Panc1 (cell line): ENCODE data around the gene KLK12. TPM values are rescaled to one million over a fixed set of nuclear protein-coding genes. Genes with fewer than 3 reads are reported as not detected.

Experiments used
- ATAC-seq: fragments of 200-7000 bp; cut with Tn5 transposase; 2 replicates; pipeline ENCODE4 v1.9.1; 2020; ENCODE audit warnings: mild to moderate bottlenecking, moderate library complexity
- BruUV-seq: library from RNA; stranded (reverse); fragments of 400-500 nt; replicated peaks from 2 replicates; lab custom pipeline; 2021; lab: Mats Ljungman, UMichigan
- CTCF ChIA-PET: fragments of 300-600 bp; sonication (Branson Sonifier 250); formaldehyde crosslinking; loops from one replicate; lab custom pipeline; 2022; ENCODE audit warnings: antibody characterized with exemption; lab: Charles Lee
- POLR2A ChIA-PET: fragments of 300-600 bp; sonication (Branson Sonifier 250); formaldehyde crosslinking; loops from one replicate; lab custom pipeline; 2022; ENCODE audit warnings: antibody characterized with exemption; lab: Charles Lee
- DNase-seq: peaks from one replicate; pipeline ENCODE4 v3.0.0-alpha.2; 2010; ENCODE audit warnings: low read depth, low spot score
- H3K27ac ChIP-seq: 2 replicates; pipeline ENCODE4 v1.5.1; 2011; ENCODE audit warnings: mild to moderate bottlenecking, low read length, inconsistent platforms
- H3K27me3 ChIP-seq: fragments of 200-500 bp; sonication (Bioruptor generic); 2 replicates; pipeline ENCODE4 v1.6.0; 2014; ENCODE audit warnings: low read length, inconsistent platforms; ENCODE audit not compliant: control insufficient read depth, insufficient read depth
- H3K36me3 ChIP-seq: fragments of 200-500 bp; sonication (Bioruptor generic); 2 replicates; pipeline ENCODE4 v1.5.1; 2014; ENCODE audit warnings: inconsistent platforms, mild to moderate bottlenecking, low read length, moderate library complexity; ENCODE audit not compliant: control insufficient read depth, insufficient read depth
- H3K4me1 ChIP-seq: 2 replicates; pipeline ENCODE4 v1.5.1; 2011; ENCODE audit warnings: inconsistent platforms, mild to moderate bottlenecking, low read length, moderate library complexity; ENCODE audit not compliant: control insufficient read depth, insufficient read depth
- H3K4me3 ChIP-seq, 2 experiments: 2 replicates each; pipeline ENCODE4 v1.5.1; 2011 to 2012; ENCODE audit warnings: low read depth in 2 of 2, low read length in 2 of 2, mild to moderate bottlenecking in 2 of 2, inconsistent platforms in 1 of 2, moderate library complexity in 1 of 2
- H3K9me3 ChIP-seq: fragments of 200-500 bp; sonication (Bioruptor generic); 2 replicates; pipeline ENCODE4 v1.5.1; 2014; ENCODE audit warnings: low read depth, mild to moderate bottlenecking, inconsistent platforms, low read length, moderate library complexity; ENCODE audit not compliant: control insufficient read depth, insufficient read depth
- CTCF ChIP-seq: fragments of 450-650 bp; IDR thresholded peaks from 2 replicates; pipeline ENCODE4 v1.5.1; 2017; ENCODE audit warnings: mild to moderate bottlenecking
- POLR2AphosphoS5 ChIP-seq: IDR thresholded peaks from 2 replicates; pipeline ENCODE4 v1.6.1; 2012; ENCODE audit warnings: mild to moderate bottlenecking, low read depth, low read length, moderate library complexity
- REST ChIP-seq, 2 experiments: IDR thresholded peaks; 2 replicates each; pipeline ENCODE4 v1.6.1; 2011 to 2012; ENCODE audit warnings: low read depth in 2 of 2, control low read depth in 1 of 2, low read length in 1 of 2, mild to moderate bottlenecking in 1 of 2, moderate library complexity in 1 of 2; ENCODE audit not compliant: insufficient read depth in 1 of 2
- SIN3A ChIP-seq: IDR thresholded peaks from 2 replicates; pipeline ENCODE4 v1.6.1; 2012; ENCODE audit warnings: low read depth, mild to moderate bottlenecking, low read length, moderate library complexity, borderline replicate concordance; ENCODE audit not compliant: insufficient read depth
- TCF7L2 ChIP-seq: IDR thresholded peaks from 2 replicates; pipeline ENCODE4 v1.6.1; 2011; ENCODE audit warnings: mild to moderate bottlenecking, low read depth, low read length, inconsistent platforms
- in situ Hi-C: cut with HindIII; loops from 2 replicates; pipeline ENCODE4 v1.10.0; 2016; ENCODE audit warnings: low sequenced_read_pairs, low pct_unique_long_range_greater_than_20kb
- intact Hi-C: fragments of 100-400 bp; cut with micrococcal nuclease; formaldehyde crosslinking; loops from one replicate; pipeline ENCODE4 v1.10.0; 2022; ENCODE audit not compliant: unreplicated experiment
- total RNA-seq: library from RNA; stranded (reverse); gene quantifications from one replicate; pipeline ENCODE4 v1.2.1, GENCODE V29; 2021; ENCODE audit not compliant: unreplicated experiment

KLK12 gene
- total RNA-seq, 1 experiment from 2014 or later: not detected

GRCh38 chr19:51075998-51076397 is 41.2 kb upstream of the KLK12 start:
- intact Hi-C loops (no loop called here), in situ Hi-C loops (no loop called here)
- Histone ChIP-seq H3K27ac (no peak overlapping the region), H3K4me1 (no peaks in the 10 kb centered on the region), H3K27me3 (no peaks in the 10 kb centered on the region), H3K36me3 (no peaks in the 10 kb centered on the region), H3K9me3 (0 out of 2 replicates have a peak, but pooled peaks cover 4% of the 10 kb centered on the region), H3K4me3 (no peak overlapping the region)
- TF ChIP-seq REST (IDR thresholded peaks at IDR 0.05; ENCODE audit: insufficient read depth in 1 of 2, low read depth in 2 of 2, low read length in 1 of 2) (no peak), SIN3A (no peak)
- DNase-seq (no peak), ATAC-seq (no peak)
- BruUV-seq: no TSS peak
- ChIA-PET CTCF (no interaction called here), POLR2A (no interaction called here)

- Histone ChIP-seq H3K9me3 (0 out of 2 replicates have a peak, but pooled peaks cover 4% of the 10 kb centered on the region), H3K27ac (no peak overlapping the region), H3K36me3 (no peaks in the 10 kb centered on the region), H3K27me3 (no peaks in the 10 kb centered on the region), H3K4me1 (no peaks in the 10 kb centered on the region), H3K4me3 (no peak overlapping the region)
- intact Hi-C loops (no loop called here), in situ Hi-C loops (no loop called here)
- no TSS peak for BruUV-seq
- ChIA-PET POLR2A (no interaction called here), CTCF (no interaction called here)
- ATAC-seq: no peak
- no peak for DNase-seq
- TF ChIP-seq CTCF (no peak), TCF7L2 (no peak), REST (IDR thresholded peaks at IDR 0.05; ENCODE audit: insufficient read depth in 1 of 2, low read depth in 2 of 2, low read length in 1 of 2) (no peak), SIN3A (no peak), POLR2AphosphoS5 (no peak)
Measured at GRCh38 chr19:51071095-51071405, 36.2 kb upstream of the KLK12 start.
